Measurements from ENCODE around the gene C16orf92.

The C16orf92 gene

GRCh38 chr16:30005341-30006094 lies 17.5 kb upstream of the C16orf92 start:
- TF ChIP-seq GATA3 (IDR thresholded peaks at IDR 0.05; ENCODE audit: low read depth, low read length) (no peak), GATA2 (IDR thresholded peaks at IDR 0.05; ENCODE audit: low read depth, low read length) (no peak)

- TF ChIP-seq GATA3 (IDR thresholded peaks at IDR 0.05; ENCODE audit: low read depth, low read length), result no peak
- no peak for TF ChIP-seq GATA2 (IDR thresholded peaks at IDR 0.05; ENCODE audit: low read depth, low read length)
Observed at GRCh38 chr16:30006095-30006473, 16.9 kb upstream of the C16orf92 start.

- no peak for TF ChIP-seq GATA3 (IDR thresholded peaks at IDR 0.05; ENCODE audit: low read depth, low read length)
- no peak for TF ChIP-seq GATA2 (IDR thresholded peaks at IDR 0.05; ENCODE audit: low read depth, low read length)
Observed at GRCh38 chr16:30006659-30007377, 16.2 kb upstream of the C16orf92 start.

DNA sequence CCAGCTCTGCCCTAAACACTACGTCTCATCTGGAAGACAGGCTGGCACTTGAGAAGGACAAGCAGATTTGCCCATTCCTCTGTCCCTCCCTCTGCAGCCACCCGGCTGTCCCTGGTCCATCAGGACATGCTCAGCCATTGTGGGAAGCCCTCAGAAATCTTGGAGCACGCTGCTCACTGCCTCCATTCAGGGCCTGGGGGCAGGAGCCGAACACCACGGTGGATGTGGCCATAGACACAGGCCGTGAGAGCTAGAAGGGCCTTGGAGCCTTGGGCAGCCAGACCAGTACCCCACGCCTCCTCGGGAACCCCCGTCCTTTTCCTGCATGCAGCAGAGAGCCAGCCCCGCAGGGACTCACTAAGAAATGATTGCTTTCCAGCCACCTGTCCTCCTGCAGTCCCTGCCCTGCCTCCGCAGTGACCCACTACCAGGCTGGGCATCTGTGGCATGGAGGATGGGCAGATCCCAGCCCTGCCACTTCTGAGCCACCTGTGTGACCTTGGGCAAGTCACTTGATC lies 15.6 kb upstream of the C16orf92 start:
- no peak for TF ChIP-seq GATA3 (IDR thresholded peaks at IDR 0.05; ENCODE audit: low read depth, low read length)
- TF ChIP-seq GATA2 (IDR thresholded peaks at IDR 0.05; ENCODE audit: low read depth, low read length), result no peak

GRCh38 chr16:30009085-30009862 lies 13.7 kb upstream of the C16orf92 start:
- TF ChIP-seq GATA3 (IDR thresholded peaks at IDR 0.05; ENCODE audit: low read depth, low read length) (no peak), GATA2 (IDR thresholded peaks at IDR 0.05; ENCODE audit: low read depth, low read length) (no peak)

- TF ChIP-seq GATA2 (IDR thresholded peaks at IDR 0.05; ENCODE audit: low read depth, low read length), result no peak
Observed at GRCh38 chr16:30009990-30010843, 12.8 kb upstream of the C16orf92 start.

DNA sequence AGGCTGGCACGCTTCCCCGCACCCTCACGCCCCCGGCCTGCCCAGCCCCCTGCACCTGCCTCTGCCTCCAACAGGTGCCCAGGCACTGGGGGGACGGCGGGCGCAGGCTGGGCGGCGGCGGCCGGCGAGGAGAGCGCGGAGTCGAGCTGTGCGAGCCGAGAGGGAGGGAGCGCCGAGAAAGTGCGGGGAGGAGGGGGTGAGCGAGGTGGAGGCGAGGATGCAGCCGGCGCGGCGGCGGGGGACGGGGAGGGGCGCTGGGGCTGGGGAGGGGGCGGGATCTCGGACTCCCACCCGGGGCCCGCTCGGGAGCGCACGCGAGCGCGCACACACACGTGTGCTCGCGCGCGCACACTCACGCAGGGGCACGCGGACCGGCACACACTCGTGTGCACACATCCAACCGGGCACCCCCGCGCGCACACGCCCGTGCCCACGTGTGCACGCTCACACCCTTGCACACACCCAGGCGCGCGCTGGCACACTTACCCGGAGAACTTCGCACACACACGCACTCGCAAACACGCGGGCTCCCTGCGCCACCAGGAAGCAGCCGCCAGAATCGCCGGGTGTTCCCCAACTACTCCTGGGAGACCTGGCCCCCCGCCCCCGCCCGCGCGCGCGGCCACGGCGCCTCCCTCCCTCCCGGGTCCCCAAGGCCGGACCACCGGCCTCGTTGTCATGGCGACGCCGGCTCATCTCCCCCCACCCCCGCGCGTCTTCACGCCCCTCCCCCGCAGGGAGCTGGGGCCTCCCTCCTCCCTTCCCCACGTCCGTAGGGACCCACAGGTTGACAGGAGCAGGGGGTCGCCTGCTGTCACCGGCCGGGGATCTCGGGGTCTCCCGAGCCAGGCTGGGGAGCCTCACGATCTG lies 11.9 kb upstream of the C16orf92 start, which contains the start of gene DOC2A:
DOC2A (minus strand) TSS at position 184 of the 870 bp plus-strand sequence. CDS start 805 bp downstream, outside the sequence.
- TF ChIP-seq GATA2 (IDR thresholded peaks at IDR 0.05; ENCODE audit: low read depth, low read length) (no peak), GATA3 (IDR thresholded peaks at IDR 0.05; ENCODE audit: low read depth, low read length) (no peak)

- TF ChIP-seq GATA3 (IDR thresholded peaks at IDR 0.05; ENCODE audit: low read depth, low read length), result no peak
- TF ChIP-seq GATA2 (IDR thresholded peaks at IDR 0.05; ENCODE audit: low read depth, low read length), result no peak
Observed at GRCh38 chr16:30011714-30012504, 11.1 kb upstream of the C16orf92 start.

DNA sequence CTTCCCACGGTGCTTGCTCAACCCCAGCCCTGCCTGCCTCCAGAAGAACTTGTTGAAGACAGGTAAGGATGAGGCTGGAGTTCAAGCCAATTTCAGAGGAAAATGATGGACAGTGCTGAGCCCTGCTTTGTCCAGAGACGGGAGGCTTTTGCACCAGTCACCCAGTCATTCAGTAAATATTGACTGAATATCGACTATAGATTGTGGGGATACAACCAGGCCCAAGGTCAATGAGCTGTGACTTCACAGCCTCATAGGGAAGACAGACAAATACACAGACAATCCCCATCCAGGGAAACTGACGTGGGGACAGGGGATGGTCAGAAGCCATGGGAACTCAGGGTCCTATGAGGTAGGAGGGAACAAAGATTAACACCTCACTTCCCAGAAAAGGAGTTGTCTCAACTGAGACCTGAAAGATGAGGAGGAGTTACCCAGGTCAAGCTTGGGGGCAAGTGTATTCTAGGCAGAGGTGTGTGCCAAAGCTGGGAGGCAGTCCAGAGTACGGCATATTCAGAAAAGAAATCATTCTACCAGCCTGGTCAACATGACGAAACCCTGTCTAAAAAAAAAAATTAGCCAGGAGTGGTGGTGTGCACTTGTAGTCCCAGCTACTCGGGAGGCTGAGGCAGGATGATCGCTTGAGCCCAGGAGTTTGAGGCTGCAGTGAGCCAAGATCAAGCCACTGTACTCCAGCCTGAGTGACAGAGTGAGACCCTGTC lies 6.3 kb upstream of the C16orf92 start:
- TF ChIP-seq GATA2 (IDR thresholded peaks at IDR 0.05; ENCODE audit: low read depth, low read length) (no peak), GATA3 (IDR thresholded peaks at IDR 0.05; ENCODE audit: low read depth, low read length) (no peak)

GRCh38 chr16:30017277-30017656 lies 5.7 kb upstream of the C16orf92 start:
- no peak for TF ChIP-seq GATA3 (IDR thresholded peaks at IDR 0.05; ENCODE audit: low read depth, low read length)
- no peak for TF ChIP-seq GATA2 (IDR thresholded peaks at IDR 0.05; ENCODE audit: low read depth, low read length)

DNA sequence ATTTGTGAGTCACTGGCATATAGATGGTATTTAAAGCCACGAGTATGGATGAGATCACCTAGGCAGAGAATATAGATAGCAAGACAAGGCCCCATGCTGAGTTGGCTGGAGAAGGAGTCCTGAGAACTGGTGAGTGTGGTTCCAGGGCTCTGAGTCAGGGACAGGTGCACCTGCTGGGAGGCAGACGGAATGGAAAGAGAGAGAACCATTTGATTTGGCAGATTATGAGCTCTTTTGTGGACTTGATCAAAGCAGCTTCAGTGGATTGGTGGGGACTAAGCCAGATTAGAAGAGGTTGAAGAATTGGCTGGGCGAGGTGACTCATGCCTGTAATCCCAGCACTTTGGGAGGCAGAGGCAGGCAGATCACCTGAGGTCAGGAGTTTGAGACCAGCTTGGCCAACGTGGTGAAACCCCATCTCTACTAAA lies 4.3 kb upstream of the C16orf92 start:
- TF ChIP-seq GATA2 (IDR thresholded peaks at IDR 0.05; ENCODE audit: low read depth, low read length) (no peak), GATA3 (IDR thresholded peaks at IDR 0.05; ENCODE audit: low read depth, low read length) (no peak)

Data from SH-SY5Y (cell line).